Pulmonary artery endothelial cell (primary cell): Measurements from ENCODE around the gene TRIM31. TPM values are rescaled to one million over a fixed set of nuclear protein-coding genes. Genes with fewer than 3 reads are reported as not detected.

ENCODE experiments used
- DNase-seq: peaks from one replicate; pipeline ENCODE4 v3.0.0-alpha.2; 2011; ENCODE audit warnings: low read depth, low spot score
- total RNA-seq: library from RNA; depleted of rRNA; stranded (reverse); fragments of >200 nt; gene quantifications from 2 replicates; pipeline ENCODE4 v1.2.3, GENCODE V29; 2014

The TRIM31 gene
- total RNA-seq, 1 donor from 2014 or later, result not detected

GRCh38 chr6:30087876-30088275, 25.0 kb downstream of the TRIM31 start:
- DNase-seq, result no peak

DNA sequence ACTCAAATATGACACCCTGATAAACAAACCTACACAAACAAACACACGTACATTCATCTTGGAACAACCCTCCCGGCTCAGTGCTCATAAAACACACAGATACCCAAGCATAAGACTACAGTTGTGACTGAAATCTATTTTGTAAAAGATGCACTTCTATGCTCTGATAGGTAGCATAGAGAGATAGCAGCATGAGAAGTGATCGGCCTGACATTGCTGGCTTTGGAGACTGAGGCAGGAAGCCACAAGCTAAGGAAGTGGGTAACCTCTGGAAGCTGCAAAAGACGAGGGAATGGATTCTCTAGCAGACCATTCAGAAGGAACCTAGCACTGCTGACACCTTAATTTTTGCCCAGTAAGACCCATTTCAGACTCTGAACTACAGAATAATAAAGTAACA, 35.7 kb downstream of the TRIM31 start:
- no peak for DNase-seq

DNA sequence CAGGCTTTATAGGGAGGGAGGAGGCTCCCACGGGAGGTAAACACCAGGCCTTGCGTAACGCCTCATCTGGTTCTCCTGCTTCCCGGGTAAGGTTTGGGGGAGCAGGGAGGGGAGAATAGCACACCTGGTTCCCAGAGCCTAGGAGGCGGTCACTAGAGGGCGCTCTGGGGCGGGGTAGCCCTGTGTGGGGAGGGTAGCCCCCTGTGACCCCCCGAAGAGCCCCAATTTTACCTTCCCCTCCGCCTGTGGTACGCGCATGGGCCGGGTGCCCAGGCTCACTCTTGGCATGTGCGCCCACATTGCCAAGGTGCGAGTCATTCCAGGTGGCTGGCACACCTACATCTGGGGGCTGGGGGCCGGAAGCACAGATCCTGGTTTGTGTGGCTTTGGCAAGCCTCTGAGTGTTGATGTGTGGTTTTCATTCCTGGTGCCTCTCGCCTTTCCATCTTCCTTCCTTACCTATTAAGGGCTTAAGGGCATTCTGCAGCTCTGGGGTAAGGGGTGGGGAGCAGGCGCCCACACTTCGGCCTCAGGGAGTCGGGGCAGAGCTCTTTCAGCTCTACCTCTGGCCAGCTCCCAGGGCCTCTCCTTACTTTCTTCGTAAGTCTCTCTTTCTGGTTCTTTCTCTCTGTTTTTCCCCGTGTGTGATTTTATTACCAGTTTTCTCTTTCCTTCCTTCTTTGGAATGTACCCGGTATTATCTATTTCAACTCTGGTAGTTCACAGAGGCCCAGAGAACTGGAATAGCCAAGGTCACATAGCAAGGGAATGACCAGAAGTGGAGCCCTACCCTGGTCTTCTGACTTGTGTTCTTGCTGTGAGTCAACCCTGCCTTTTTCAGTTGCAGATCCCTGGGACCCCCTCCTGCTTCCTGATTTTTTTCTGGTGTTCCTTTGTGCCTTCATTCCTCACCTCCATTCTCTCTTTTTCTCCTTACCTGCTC, 36.8 kb downstream of the TRIM31 start:
- DNase-seq, result no peak

DNA sequence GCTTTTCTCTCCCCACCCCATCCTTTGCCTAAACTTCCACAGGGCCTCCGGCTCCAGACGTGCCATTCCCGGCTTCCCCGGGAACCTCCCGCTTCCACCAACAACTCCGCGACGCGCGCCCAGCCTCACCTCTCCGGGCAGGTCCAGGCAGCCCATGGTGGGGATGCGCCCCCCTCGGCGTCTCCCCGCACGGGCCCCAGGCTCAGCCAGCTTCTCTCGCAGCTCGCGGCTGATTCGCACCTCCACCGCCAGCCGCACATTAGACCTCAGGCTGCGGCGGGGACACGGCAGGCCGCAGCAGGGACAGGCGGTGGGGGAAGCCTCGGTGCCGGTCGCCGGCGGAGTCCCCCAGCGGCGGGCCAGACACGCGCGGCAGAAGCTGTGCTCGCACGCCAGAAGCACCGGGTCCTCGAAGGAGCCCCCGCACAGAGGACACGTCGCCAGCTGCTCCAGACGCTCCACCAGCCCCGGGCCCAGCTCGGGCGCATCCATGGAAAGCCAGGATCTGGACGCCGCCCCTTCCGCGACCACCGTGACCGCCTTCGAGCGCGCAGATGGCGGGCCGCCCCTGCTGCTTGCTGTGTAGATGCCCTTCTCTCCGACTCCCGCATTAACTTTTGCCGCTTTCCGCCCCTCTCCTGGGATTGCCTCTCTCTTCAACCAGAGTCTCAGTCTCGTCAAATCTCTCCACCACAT, 37.6 kb downstream of the TRIM31 start, which contains the start of gene RNF39:
TSS of gene RNF39 (minus strand) at position 676 of the 696 bp plus-strand sequence. CDS start at position 492, 184 bp downstream.
- no peak for DNase-seq

- no peak for DNase-seq
These were observed 38.4 kb downstream of the TRIM31 start for GRCh38 chr6:30074331-30075093.

DNA sequence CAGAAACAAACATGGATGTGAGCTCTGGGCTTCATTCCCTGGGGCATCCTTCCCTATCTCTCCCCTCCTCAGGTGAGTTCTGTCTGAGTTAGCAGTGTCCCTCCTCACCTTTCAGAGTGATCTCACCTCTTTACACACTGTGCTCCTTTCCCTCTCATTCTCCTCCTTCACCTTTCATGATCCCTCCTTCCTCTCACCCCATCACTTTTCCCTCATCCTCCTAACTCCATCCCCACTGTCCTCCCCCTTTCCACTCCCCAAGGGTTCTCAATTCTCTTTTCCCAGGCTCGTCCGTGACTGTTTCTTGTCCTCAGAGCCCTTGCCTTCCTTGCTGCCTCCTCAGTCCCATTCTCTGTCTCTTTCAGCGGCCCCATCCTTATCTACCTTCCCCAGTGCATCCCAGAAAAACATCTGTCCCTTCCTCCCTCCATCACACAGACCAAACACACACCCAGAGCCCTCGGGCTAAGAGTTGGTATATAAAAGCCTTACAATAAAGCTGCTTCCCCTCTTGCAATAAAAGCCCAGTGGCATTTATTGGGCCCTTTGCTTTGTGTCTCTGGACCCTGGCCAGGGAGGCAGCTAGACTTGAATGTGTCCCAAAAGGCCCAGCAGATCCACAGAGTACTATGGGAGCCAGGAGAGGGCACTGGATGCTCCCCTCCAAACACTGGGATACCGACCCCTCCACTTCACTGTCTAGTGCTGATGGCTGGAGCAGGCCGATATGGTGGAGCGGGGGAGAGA, 39.2 kb downstream of the TRIM31 start:
- no peak for DNase-seq

DNA sequence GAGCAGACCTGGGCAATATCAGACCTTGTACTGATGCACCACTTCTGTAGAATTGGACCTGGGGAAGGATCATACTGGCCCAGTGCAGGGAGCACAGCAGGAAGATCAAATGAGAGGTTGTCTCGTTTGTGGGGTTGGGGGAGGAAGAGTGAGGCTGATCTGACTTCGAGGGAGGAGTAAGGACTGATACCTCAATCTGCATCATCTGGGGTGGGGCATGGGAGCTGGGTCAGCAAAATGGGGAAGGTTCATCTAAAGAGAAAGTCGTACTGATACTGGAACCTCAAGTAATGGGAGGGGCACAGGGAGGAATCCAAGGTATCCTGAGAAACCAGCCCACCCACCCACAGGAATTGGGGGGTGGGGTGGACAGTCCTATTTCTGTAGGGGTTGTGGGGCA, 41.0 kb downstream of the TRIM31 start:
- no peak for DNase-seq

- DNase-seq, result no peak
These were observed 41.6 kb downstream of the TRIM31 start for GRCh38 chr6:30071081-30071818.

DNA sequence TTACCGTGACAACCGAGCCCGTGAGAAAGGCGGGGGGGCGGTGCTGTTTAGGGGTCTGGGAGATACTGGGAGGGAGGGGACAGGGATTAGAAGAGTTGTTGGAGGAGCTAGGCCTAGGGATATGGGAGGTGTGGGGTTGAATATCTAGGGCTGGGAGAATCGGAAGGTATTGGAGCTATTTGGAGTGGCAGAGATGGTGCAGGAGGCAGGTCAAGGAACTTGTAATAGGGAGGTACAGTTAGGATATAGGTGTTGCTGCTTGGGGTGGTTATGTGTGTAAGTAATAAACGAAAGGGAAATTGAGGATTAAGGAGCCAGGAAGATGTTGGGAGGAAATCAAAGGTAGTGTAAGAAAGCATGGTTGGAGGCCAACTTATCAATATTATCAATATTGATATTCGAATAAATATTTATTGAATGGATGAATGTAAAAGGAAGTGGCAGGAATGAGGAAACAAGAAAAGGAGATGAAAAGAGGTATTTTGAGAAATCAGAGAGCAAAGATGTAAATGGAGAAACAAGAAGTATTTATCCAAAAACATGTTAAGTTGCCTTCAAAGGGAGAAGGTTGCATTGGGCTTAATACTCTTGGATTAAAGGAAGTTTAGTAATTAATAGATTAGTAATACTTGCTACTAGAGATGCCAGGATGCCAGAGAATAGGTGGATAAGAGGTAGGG, 45.3 kb downstream of the TRIM31 start:
- no peak for DNase-seq

DNA sequence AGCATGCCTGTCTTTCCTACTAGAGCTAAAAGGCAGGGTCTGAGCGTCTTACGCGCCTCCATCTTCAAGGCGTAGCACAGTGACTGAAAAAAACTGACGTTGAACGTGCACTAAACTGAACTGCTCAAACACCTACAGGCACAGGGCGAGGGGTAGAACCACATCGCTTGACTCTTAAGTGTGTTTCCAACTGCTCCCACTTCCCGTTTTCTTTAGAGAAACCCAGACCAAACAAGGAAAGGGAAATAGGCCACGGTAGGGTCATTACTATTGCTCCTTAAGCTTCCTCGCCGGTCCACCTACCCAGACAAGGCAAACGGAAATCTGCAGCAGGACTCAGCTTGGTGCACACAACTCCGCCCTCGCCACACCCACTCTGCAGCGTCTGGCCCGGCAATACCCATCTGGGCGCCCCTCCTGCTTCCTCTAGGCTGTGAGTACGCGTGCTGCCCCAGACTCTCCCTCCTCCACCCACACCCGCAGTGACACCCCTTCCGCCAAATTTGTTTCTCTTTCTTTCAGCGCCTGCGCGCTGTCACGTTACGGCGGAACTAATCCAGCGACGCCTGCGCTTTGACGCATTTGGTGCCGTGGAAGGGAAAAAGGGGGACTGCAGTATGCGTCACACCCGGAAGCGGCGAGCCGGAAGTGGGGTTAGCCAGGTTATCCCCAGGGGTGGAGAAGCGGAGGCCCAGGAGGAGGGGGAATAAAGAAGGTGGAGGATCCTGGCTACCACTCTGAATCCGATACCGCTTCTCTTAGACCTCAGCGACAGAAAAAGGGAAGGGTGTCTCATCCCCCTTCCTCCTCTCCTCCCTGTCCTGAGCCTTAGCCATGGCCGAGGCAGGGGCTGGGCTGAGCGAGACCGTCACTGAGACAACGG, 46.1 kb downstream of the TRIM31 start, which contains the start of gene PPP1R11:
TSS of gene PPP1R11 (plus strand) at position 622 of the 883 bp plus-strand sequence. CDS start at position 835, 213 bp downstream.
- peak; percentile 98 for DNase-seq

GRCh38 chr6:30066082-30066481, 46.8 kb downstream of the TRIM31 start:
- DNase-seq, result no peak

DNA sequence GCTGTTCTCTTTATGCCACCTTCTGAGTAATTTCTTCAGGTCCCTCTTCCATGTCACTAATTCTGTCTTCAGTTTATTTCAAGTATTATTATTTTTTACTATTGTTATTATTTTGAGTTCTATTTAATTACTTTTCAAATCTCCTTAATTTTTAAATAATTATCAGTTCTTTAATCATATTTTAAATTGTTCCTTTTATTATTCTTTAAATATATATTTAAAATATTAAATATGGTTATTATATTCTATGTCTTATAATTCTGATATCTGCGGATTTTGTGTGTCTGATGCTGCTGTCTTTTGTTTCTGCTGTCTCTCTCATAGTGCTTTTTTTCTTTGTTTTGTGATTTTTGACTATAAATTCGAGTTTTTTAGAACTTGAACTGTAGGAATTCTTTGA, 49.6 kb downstream of the TRIM31 start:
- no peak for DNase-seq

DNA sequence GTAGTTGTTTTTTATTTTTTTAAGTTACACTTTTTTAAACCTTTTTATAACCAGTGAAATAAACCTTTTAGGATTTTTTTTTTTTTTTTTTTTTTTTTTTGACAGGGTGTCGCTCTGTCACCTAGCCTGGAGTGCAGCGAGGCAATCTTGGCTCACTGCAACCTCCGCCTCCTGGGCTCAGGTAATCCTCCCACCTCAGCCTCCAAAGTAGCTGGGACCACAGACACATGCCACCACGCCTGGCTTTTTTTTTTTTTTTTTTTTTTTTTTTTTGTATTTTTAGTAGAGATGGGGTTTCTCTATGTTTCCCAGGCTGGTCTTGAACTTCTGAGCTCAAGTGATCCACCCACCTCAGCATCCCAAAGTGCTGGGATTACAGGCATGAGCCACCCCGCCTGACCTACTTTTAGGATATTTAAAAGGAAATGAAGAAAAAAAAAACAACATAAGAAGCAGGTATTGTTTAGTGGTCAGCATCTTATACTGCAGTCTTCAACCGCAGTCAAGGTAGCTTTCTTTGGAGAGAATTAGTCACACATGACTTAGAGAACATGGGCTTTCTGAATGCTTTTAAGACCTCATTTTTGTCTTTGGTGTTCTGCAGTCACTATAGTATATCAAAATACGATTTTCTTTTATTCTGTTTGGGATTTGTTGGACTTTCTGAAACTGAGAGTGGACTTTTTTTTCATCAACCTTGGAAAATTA, 50.3 kb downstream of the TRIM31 start:
- DNase-seq, result no peak

DNA sequence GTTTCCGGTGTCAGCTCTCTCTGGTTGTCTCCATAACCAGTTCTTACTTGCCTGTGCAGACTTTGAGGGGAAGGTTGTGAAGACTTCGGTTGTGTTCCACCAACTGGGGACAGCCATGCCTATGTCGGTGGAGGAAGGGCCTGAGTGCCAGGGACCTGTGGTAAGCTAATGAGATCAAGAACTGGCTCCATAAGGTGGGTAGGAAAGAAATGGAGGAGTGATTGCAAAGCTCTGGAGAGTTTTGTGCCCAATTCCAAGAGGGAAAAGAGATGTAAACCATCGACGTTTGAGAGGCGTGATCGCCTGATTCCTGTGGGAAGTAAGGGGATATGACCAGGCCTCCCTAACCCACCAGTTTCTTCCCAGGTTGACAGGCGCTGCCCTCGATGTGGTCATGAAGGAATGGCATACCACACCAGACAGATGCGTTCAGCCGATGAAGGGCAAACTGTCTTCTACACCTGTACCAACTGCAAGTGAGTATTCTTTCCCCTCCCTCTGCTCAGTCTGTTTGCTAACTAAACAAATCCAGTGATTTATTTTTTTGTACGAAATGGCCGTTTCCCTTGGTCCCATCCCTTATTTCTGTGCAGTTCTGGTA, 50.9 kb downstream of the TRIM31 start:
- no peak for DNase-seq

DNA sequence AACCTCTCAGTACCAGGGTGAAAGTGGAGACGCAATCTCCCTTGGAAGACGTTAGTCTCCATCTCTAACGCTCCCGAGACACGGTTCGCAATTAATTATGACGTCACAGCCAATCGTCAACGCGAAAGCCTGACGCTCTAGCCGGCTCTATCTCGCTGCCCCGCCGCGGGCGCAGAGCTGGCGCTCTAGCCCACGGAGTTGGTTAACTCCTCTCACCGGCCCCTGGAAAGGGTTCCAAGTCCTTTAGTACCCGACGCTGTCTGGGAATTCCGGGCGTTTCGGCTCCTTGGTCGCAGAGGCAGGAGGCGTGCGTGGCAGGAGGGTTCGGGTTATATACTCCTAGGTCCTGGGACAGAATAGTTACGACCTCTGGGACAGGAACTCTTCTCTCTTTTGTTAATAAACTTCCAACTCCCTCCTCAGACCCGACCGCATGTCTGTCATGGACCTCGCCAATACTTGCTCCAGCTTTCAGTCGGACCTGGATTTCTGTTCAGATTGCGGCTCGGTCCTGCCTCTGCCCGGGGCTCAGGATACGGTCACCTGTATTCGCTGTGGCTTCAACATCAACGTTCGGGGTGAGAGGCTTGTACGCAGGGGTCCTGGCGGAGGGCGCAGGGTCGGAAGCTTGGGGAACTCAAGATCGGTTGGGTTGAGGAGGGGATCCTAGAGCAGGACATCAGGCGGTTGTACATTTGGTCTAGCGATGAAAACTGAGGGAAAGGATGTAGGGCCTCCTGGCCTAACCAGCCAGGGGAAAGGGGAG, 51.6 kb downstream of the TRIM31 start, which contains the start of gene POLR1H:
TSS of gene POLR1H (plus strand) at position 174 of the 766 bp plus-strand sequence. CDS start at position 434, 260 bp downstream.
- DNase-seq, result peak; percentile 88

- no peak for DNase-seq
These were observed 52.2 kb downstream of the TRIM31 start for GRCh38 chr6:30060606-30061091.
